Mesenchymal stem cell (in vitro differentiated cells and primary cell): ENCODE results near the gene SLC35A2.

Source experiments
- DNase-seq: peaks from one replicate; pipeline ENCODE4 v3.0.0-alpha.2; 2013
- H2AFZ ChIP-seq: one replicate; pipeline ENCODE4 v1.6.1; 2013; ENCODE audit warnings: low read depth, mild to moderate bottlenecking, control low read depth, inconsistent platforms, low read length, moderate library complexity
- H2AK5ac ChIP-seq: 2 replicates; pipeline ENCODE4 v1.6.1; 2013; ENCODE audit warnings: low read length, moderate library complexity, mild to moderate bottlenecking, inconsistent platforms; ENCODE audit not compliant: severe bottlenecking
- H2BK120ac ChIP-seq: one replicate; pipeline ENCODE4 v1.6.1; 2013; ENCODE audit warnings: low read depth, mild to moderate bottlenecking, inconsistent platforms, low read length, moderate library complexity
- H2BK12ac ChIP-seq, 2 experiments: one replicate each; pipeline ENCODE4 v1.6.1; 2013; ENCODE audit warnings: inconsistent platforms in 2 of 2, low read length in 2 of 2, mild to moderate bottlenecking in 2 of 2, moderate library complexity in 2 of 2, control low read depth in 1 of 2
- H2BK15ac ChIP-seq: one replicate; pipeline ENCODE4 v1.6.1; 2013; ENCODE audit warnings: mild to moderate bottlenecking, low read depth, inconsistent platforms; ENCODE audit not compliant: poor library complexity, severe bottlenecking
- H2BK5ac ChIP-seq: 2 replicates; pipeline ENCODE4 v1.6.1; 2013; ENCODE audit warnings: low read depth, mild to moderate bottlenecking, low read length, control low read depth, inconsistent platforms; ENCODE audit not compliant: poor library complexity, severe bottlenecking
- H3K14ac ChIP-seq, 2 experiments: one replicate each; pipeline ENCODE4 v1.6.1; 2013; ENCODE audit warnings: inconsistent platforms in 2 of 2, low read length in 2 of 2, control low read depth in 1 of 2, mild to moderate bottlenecking in 1 of 2, moderate library complexity in 1 of 2
- H3K18ac ChIP-seq, 2 experiments: one replicate each; pipeline ENCODE4 v1.6.1; 2013; ENCODE audit warnings: inconsistent platforms in 2 of 2, low read length in 2 of 2, control low read depth in 1 of 2, low read depth in 1 of 2, mild to moderate bottlenecking in 1 of 2
- H3K23ac ChIP-seq, 2 experiments: one replicate each; pipeline ENCODE4 v1.6.1; 2013; ENCODE audit warnings: inconsistent platforms in 2 of 2, low read length in 2 of 2, mild to moderate bottlenecking in 2 of 2, moderate library complexity in 2 of 2, control low read depth in 1 of 2
- H3K27ac ChIP-seq: 2 replicates; pipeline ENCODE4 v1.5.1; 2013; ENCODE audit warnings: mild to moderate bottlenecking, moderate library complexity, low read length, control low read depth, inconsistent platforms; ENCODE audit not compliant: poor library complexity, severe bottlenecking
- H3K27me3 ChIP-seq, 2 experiments: 2 replicates each; pipeline versions ENCODE4 v1.6.1 to v1.7.0; 2013; ENCODE audit warnings: low read length in 2 of 2, mild to moderate bottlenecking in 2 of 2, moderate library complexity in 2 of 2, control low read depth in 1 of 2, inconsistent platforms in 1 of 2; ENCODE audit not compliant: control insufficient read depth in 1 of 2, insufficient read depth in 1 of 2
- H3K36me3 ChIP-seq, 2 experiments: 2 replicates each; pipeline versions ENCODE4 v1.6.1 to v1.7.0; 2013; ENCODE audit warnings: low read length in 2 of 2, control low read depth in 1 of 2, inconsistent platforms in 1 of 2, low read depth in 1 of 2, mild to moderate bottlenecking in 1 of 2; ENCODE audit not compliant: insufficient read depth in 2 of 2, control insufficient read depth in 1 of 2
- H3K4ac ChIP-seq, 2 experiments: one replicate each; pipeline ENCODE4 v1.6.1; 2013; ENCODE audit warnings: inconsistent platforms in 2 of 2, low read length in 2 of 2, mild to moderate bottlenecking in 2 of 2, moderate library complexity in 2 of 2, control low read depth in 1 of 2, low read depth in 1 of 2
- H3K4me1 ChIP-seq: 2 replicates; pipeline ENCODE4 v1.6.1; 2013; ENCODE audit warnings: low read depth, low read length, control low read depth; ENCODE audit not compliant: control insufficient read depth, insufficient read depth
- H3K4me2 ChIP-seq: 2 replicates; pipeline ENCODE4 v1.6.1; 2013; ENCODE audit warnings: low read length, mild to moderate bottlenecking, inconsistent platforms; ENCODE audit not compliant: poor library complexity, severe bottlenecking
- H3K4me3 ChIP-seq, 2 experiments: 2 replicates each; pipeline versions ENCODE4 v1.5.1 to v1.7.0; 2013; ENCODE audit warnings: low read length in 2 of 2, mild to moderate bottlenecking in 2 of 2, control low read depth in 1 of 2, low read depth in 1 of 2; ENCODE audit not compliant: insufficient read depth in 1 of 2
- H3K79me1 ChIP-seq: replicated peaks from 2 replicates; pipeline ENCODE4 v1.6.1; 2013; ENCODE audit warnings: mild to moderate bottlenecking, control low read depth, low read length, inconsistent platforms; ENCODE audit not compliant: poor library complexity, severe bottlenecking
- H3K9ac ChIP-seq: 2 replicates; pipeline ENCODE4 v1.7.0; 2013; ENCODE audit warnings: mild to moderate bottlenecking, low read length, moderate library complexity
- H3K9me3 ChIP-seq: 2 replicates; pipeline ENCODE4 v1.7.0; 2013; ENCODE audit warnings: mild to moderate bottlenecking, low read length; ENCODE audit not compliant: control insufficient read depth
- H4K8ac ChIP-seq: one replicate; pipeline ENCODE4 v1.6.1; 2013; ENCODE audit warnings: inconsistent platforms, mild to moderate bottlenecking, low read length, moderate library complexity
- H4K91ac ChIP-seq: one replicate; pipeline ENCODE4 v1.6.1; 2013; ENCODE audit warnings: mild to moderate bottlenecking, low read length, inconsistent platforms
- WGBS: methylation state at CpG from one replicate; pipeline ENCODE4 v1.1.7; 2013; ENCODE audit warnings: mixed read lengths; 5-methylcytosine and 5-hydroxymethylcytosine counted together

Gene SLC35A2

GRCh38 chrX:48904626-48905025 lies 6.8 kb downstream of the SLC35A2 start:
- Histone ChIP-seq H3K27me3 (no peaks in the 10 kb centered on the region), H2BK5ac (no peak overlapping the region), H3K4me1 (peaks cover 4% of the 10 kb centered on the region), H2AK5ac (no peak overlapping the region), H3K4me3 (no peak overlapping the region), H3K9ac (no peak overlapping the region), H3K23ac (no peak overlapping the region), H3K9me3 (no peaks in the 10 kb centered on the region), H3K4ac (no peak overlapping the region), H3K27ac (no peak overlapping the region), H2BK12ac (no peak overlapping the region), H3K79me1 (peaks cover 8% of the 10 kb centered on the region), H3K14ac (no peak overlapping the region), H3K18ac (no peak overlapping the region), H4K91ac (no peak overlapping the region), H2BK120ac (no peak overlapping the region), H4K8ac (no peak overlapping the region), H3K36me3 (peaks cover 60 to 61% of the 10 kb centered on the region in 2 experiments), H2AFZ (no peak overlapping the region), H3K4me2 (no peak overlapping the region), H2BK15ac (no peak overlapping the region)
- 97% methylated on average over 14 of the region's 14 CpGs for WGBS
- no peak for DNase-seq

- Histone ChIP-seq H3K23ac (no peak overlapping the region), H3K4ac (no peak overlapping the region), H3K4me1 (peaks cover 4% of the 10 kb centered on the region), H3K4me2 (no peak overlapping the region), H3K14ac (no peak overlapping the region), H3K18ac (no peak overlapping the region), H2BK15ac (no peak overlapping the region), H3K27ac (no peak overlapping the region), H4K91ac (no peak overlapping the region), H3K27me3 (no peaks in the 10 kb centered on the region), H2AK5ac (no peak overlapping the region), H4K8ac (no peak overlapping the region), H2AFZ (no peak overlapping the region), H3K79me1 (peaks cover 7% of the 10 kb centered on the region), H2BK12ac (no peak overlapping the region), H3K36me3 (peaks cover 58 to 60% of the 10 kb centered on the region in 2 experiments), H2BK120ac (no peak overlapping the region), H3K9ac (no peak overlapping the region), H3K4me3 (no peak overlapping the region), H2BK5ac (no peak overlapping the region), H3K9me3 (no peaks in the 10 kb centered on the region)
- no peak for DNase-seq
- WGBS: 94% methylated on average over 6 of the region's 8 CpGs
Observed at GRCh38 chrX:48904180-48904579, 7.3 kb downstream of the SLC35A2 start.

GRCh38 chrX:48903290-48903689 lies 8.2 kb downstream of the SLC35A2 start:
- H3K27ac ChIP-seq: no peak overlapping the region
- H3K4me1 ChIP-seq: peaks cover 8% of the 10 kb centered on the region
- H3K36me3 ChIP-seq: peaks cover 52 to 58% of the 10 kb centered on the region in 2 experiments
- WGBS: 100% methylated on average over 2 of the region's 6 CpGs
- H2AFZ ChIP-seq: no peak overlapping the region
- H3K4me2 ChIP-seq: no peak overlapping the region
- H2AK5ac ChIP-seq: no peak overlapping the region
- H4K8ac ChIP-seq: no peak overlapping the region
- no peak overlapping the region for H4K91ac ChIP-seq
- H2BK15ac ChIP-seq: no peak overlapping the region
- no peak overlapping the region for H3K14ac ChIP-seq
- H3K9ac ChIP-seq: no peak overlapping the region
- H3K18ac ChIP-seq: no peak overlapping the region
- H2BK12ac ChIP-seq: no peak overlapping the region
- H3K4ac ChIP-seq: no peak overlapping the region
- H2BK120ac ChIP-seq: no peak overlapping the region
- no peaks in the 10 kb centered on the region for H3K9me3 ChIP-seq
- H3K4me3 ChIP-seq: no peak overlapping the region
- peaks cover 7% of the 10 kb centered on the region for H3K79me1 ChIP-seq
- H3K27me3 ChIP-seq: no peaks in the 10 kb centered on the region
- H3K23ac ChIP-seq: no peak overlapping the region
- DNase-seq: no peak
- no peak overlapping the region for H2BK5ac ChIP-seq

DNA sequence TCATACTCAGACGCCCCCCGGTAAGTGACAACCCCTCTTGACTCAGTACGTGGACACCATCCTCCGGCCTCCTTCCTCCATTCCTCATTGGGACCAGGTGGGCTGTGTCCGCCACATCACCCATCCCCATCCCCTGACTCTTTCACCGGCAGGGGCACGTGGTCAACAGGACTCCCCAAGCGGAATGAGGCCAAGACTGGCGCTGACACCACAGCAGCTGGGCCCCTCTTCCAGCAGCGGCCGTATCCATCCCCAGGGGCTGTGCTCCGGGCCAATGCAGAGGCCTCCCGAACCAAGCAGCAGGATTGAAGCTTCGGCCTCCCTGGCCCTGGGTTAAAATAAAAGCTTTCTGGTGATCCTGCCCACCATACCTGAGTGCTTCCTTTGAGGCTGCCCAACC lies 8.7 kb downstream of the SLC35A2 start:
- Histone ChIP-seq H3K4ac (no peak overlapping the region), H3K27me3 (no peaks in the 10 kb centered on the region), H2BK15ac (no peak overlapping the region), H3K36me3 (peaks cover 52 to 58% of the 10 kb centered on the region in 2 experiments), H3K18ac (no peak overlapping the region), H3K4me2 (no peak overlapping the region), H2BK12ac (no peak overlapping the region), H2BK5ac (no peak overlapping the region), H4K91ac (no peak overlapping the region), H3K79me1 (peaks cover 7% of the 10 kb centered on the region), H2BK120ac (no peak overlapping the region), H2AK5ac (no peak overlapping the region), H4K8ac (no peak overlapping the region), H2AFZ (no peak overlapping the region), H3K23ac (no peak overlapping the region), H3K9me3 (no peaks in the 10 kb centered on the region), H3K9ac (no peak overlapping the region), H3K4me1 (peaks cover 8% of the 10 kb centered on the region), H3K27ac (no peak overlapping the region), H3K4me3 (no peak overlapping the region), H3K14ac (no peak overlapping the region)
- 91% methylated on average over 14 of the region's 14 CpGs for WGBS
- no peak for DNase-seq
